SK-N-SH treated with all-trans-retinoic acid at 6 μM for 48 hours (cell line): ENCODE results near the gene MAP3K14.

Source experiments
- ATAC-seq: fragments of 200-7000 bp; cut with Tn5 transposase; 3 replicates; pipeline ENCODE4 v1.9.1; 2020; ENCODE audit warnings: mild to moderate bottlenecking, moderate library complexity
- ARNTL ChIP-seq: fragments of 450-650 bp; formaldehyde crosslinking; IDR thresholded peaks from 2 replicates; pipeline ENCODE4 v1.5.0; 2020; ENCODE audit warnings: low read depth, mild to moderate bottlenecking, moderate library complexity, borderline replicate concordance
- BACH2 ChIP-seq: fragments of 250-450 bp; sonication (Bioruptor Pico); IDR thresholded peaks from 2 replicates; pipeline ENCODE4 v1.9.0; 2021; ENCODE audit warnings: mild to moderate bottlenecking, borderline replicate concordance
- CSDC2 ChIP-seq: fragments of 250-450 bp; sonication (Bioruptor Pico); IDR thresholded peaks from 2 replicates; pipeline ENCODE4 v1.5.0; 2020; ENCODE audit warnings: mild to moderate bottlenecking, moderate library complexity
- ESRRG ChIP-seq: fragments of 250-450 bp; sonication (Bioruptor Pico); IDR thresholded peaks from 2 replicates; pipeline ENCODE4 v1.6.1; 2021; ENCODE audit warnings: mild to moderate bottlenecking
- GLIS3 ChIP-seq: fragments of 250-450 bp; sonication (Bioruptor Pico); IDR thresholded peaks from 2 replicates; pipeline ENCODE4 v1.5.0; 2020; ENCODE audit warnings: mild to moderate bottlenecking, moderate library complexity
- ISL1 ChIP-seq: fragments of 250-450 bp; sonication (Bioruptor Pico); IDR thresholded peaks from 2 replicates; pipeline ENCODE4 v2.1.2; 2022; ENCODE audit warnings: mild to moderate bottlenecking, moderate library complexity
- OSR1 ChIP-seq: fragments of 250-450 bp; sonication (Bioruptor Pico); IDR thresholded peaks from 2 replicates; pipeline ENCODE4 v1.8.0; 2022; ENCODE audit warnings: moderate library complexity, mild to moderate bottlenecking, inconsistent platforms
- PPARA ChIP-seq: fragments of 250-450 bp; sonication (Bioruptor Pico); IDR thresholded peaks from 2 replicates; pipeline ENCODE4 v1.5.0; 2020; ENCODE audit warnings: mild to moderate bottlenecking, borderline replicate concordance
- RARB ChIP-seq: fragments of 250-450 bp; sonication (Bioruptor Pico); IDR thresholded peaks from 2 replicates; pipeline ENCODE4 v1.8.0; 2021; ENCODE audit warnings: mild to moderate bottlenecking, moderate library complexity
- SNAI2 ChIP-seq: fragments of 250-450 bp; sonication (Bioruptor Pico); IDR thresholded peaks from 2 replicates; pipeline ENCODE4 v1.5.0; 2020; ENCODE audit warnings: mild to moderate bottlenecking, moderate library complexity
- TCF4 ChIP-seq: fragments of 250-450 bp; sonication (Bioruptor Pico); IDR thresholded peaks from 2 replicates; pipeline ENCODE4 v1.8.0; 2021; ENCODE audit warnings: mild to moderate bottlenecking, moderate library complexity, borderline replicate concordance
- TOX ChIP-seq: fragments of 250-450 bp; sonication (Bioruptor Pico); IDR thresholded peaks from 2 replicates; pipeline ENCODE4 v1.8.0; 2021; ENCODE audit warnings: mild to moderate bottlenecking, moderate library complexity, borderline replicate concordance
- ZC3H10 ChIP-seq: fragments of 250-450 bp; sonication (Bioruptor Pico); IDR thresholded peaks from 2 replicates; pipeline ENCODE4 v1.5.1; 2021; ENCODE audit warnings: mild to moderate bottlenecking, moderate library complexity
- ZFP3 ChIP-seq: fragments of 250-450 bp; sonication (Bioruptor Pico); IDR thresholded peaks from 2 replicates; pipeline ENCODE4 v1.5.0; 2020; ENCODE audit warnings: mild to moderate bottlenecking, moderate library complexity
- ZNF565 ChIP-seq: fragments of 450-650 bp; formaldehyde crosslinking; conservative IDR thresholded peaks from 2 replicates; pipeline ENCODE4 v1.5.0; 2020; ENCODE audit warnings: low read depth, mild to moderate bottlenecking, moderate library complexity
- ZNF70 ChIP-seq: fragments of 450-650 bp; formaldehyde crosslinking; IDR thresholded peaks from 2 replicates; pipeline ENCODE4 v1.5.0; 2020; ENCODE audit warnings: mild to moderate bottlenecking, moderate library complexity
- TF ChIP-seq, protein P1 (sequence below): fragments of 250-450 bp; sonication (Bioruptor Pico); IDR thresholded peaks from 2 replicates; pipeline ENCODE4 v1.5.0; 2020; ENCODE audit warnings: mild to moderate bottlenecking, moderate library complexity
- TF ChIP-seq, protein P2 (sequence below): fragments of 250-450 bp; sonication (Bioruptor Pico); IDR thresholded peaks from 2 replicates; pipeline ENCODE4 v1.8.0; 2020; ENCODE audit warnings: mild to moderate bottlenecking, moderate library complexity, borderline replicate concordance
- TF ChIP-seq, protein P3 (sequence below): fragments of 250-450 bp; sonication (Bioruptor Pico); IDR thresholded peaks from 2 replicates; pipeline ENCODE4 v1.5.1; 2021; ENCODE audit warnings: mild to moderate bottlenecking, moderate library complexity
- TF ChIP-seq, protein P4 (sequence below): fragments of 250-450 bp; sonication (Bioruptor Pico); IDR thresholded peaks from 2 replicates; pipeline ENCODE4 v1.8.0; 2021; ENCODE audit warnings: low read depth, mild to moderate bottlenecking, moderate library complexity, borderline replicate concordance

Gene MAP3K14

DNA sequence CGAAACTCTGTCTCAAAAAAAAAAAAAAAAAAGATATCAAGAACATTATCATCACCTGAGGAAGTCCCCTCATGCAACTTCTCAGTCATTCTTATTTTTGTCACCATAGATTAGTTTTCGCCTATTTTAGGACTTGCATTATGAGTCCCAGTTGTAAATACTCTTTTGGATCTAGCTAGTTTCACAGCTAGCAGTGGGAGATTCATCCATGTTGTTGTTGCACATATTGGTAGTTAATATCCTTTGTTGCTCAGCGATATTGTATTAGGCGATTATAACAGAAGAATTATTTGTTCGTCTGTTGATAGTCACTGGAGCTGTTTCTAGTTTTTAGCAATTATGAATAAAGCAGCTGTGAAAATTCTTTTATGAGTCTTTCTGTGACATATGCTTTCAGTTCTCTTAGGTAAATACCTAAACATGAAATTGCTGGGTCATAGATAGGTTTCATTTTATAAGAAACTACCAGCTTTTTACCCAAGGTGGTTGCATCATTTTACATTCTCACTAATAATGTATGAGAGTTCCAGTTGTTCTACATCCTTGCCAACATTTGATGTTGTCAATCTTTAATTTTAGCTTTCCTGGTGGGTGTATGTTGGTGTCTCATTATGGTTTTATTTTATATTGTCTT lies 40.7 kb upstream of the MAP3K14 start (continued):
- TF ChIP-seq, protein P1, sequence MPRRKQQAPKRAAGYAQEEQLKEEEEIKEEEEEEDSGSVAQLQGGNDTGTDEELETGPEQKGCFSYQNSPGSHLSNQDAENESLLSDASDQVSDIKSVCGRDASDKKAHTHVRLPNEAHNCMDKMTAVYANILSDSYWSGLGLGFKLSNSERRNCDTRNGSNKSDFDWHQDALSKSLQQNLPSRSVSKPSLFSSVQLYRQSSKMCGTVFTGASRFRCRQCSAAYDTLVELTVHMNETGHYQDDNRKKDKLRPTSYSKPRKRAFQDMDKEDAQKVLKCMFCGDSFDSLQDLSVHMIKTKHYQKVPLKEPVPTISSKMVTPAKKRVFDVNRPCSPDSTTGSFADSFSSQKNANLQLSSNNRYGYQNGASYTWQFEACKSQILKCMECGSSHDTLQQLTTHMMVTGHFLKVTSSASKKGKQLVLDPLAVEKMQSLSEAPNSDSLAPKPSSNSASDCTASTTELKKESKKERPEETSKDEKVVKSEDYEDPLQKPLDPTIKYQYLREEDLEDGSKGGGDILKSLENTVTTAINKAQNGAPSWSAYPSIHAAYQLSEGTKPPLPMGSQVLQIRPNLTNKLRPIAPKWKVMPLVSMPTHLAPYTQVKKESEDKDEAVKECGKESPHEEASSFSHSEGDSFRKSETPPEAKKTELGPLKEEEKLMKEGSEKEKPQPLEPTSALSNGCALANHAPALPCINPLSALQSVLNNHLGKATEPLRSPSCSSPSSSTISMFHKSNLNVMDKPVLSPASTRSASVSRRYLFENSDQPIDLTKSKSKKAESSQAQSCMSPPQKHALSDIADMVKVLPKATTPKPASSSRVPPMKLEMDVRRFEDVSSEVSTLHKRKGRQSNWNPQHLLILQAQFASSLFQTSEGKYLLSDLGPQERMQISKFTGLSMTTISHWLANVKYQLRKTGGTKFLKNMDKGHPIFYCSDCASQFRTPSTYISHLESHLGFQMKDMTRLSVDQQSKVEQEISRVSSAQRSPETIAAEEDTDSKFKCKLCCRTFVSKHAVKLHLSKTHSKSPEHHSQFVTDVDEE (CRISPR knock-in tag), result no peak
- TF ChIP-seq, protein P2, sequence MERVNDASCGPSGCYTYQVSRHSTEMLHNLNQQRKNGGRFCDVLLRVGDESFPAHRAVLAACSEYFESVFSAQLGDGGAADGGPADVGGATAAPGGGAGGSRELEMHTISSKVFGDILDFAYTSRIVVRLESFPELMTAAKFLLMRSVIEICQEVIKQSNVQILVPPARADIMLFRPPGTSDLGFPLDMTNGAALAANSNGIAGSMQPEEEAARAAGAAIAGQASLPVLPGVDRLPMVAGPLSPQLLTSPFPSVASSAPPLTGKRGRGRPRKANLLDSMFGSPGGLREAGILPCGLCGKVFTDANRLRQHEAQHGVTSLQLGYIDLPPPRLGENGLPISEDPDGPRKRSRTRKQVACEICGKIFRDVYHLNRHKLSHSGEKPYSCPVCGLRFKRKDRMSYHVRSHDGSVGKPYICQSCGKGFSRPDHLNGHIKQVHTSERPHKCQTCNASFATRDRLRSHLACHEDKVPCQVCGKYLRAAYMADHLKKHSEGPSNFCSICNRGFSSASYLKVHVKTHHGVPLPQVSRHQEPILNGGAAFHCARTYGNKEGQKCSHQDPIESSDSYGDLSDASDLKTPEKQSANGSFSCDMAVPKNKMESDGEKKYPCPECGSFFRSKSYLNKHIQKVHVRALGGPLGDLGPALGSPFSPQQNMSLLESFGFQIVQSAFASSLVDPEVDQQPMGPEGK, result no peak
- TF ChIP-seq TCF4 (CRISPR knock-in tag) (no peak), GLIS3 (no peak)
- TF ChIP-seq, all 23 proteins: peak for 0

DNA sequence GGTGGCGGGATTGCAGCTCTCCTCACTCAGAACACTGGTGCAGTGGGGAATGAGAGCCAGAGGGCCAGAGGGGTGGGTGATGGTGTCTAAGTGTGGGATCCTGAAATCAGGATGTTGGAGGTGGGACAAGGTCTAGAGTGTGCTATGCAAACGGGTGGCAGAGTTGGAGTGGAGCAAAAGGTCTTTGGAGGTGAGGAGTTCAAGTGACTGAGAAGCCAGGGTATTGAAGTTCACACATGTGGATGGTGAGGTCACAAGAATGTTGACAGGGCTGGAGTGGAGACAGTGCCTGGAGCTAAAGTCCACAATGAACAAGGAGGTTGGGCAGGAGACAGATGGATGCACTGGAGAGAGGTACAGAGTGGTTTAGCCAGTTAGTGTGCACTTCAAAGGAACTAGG lies 38.3 kb upstream of the MAP3K14 start:
- no peak for TF ChIP-seq ARNTL
- no peak for TF ChIP-seq ZNF70 (CRISPR knock-in tag)
- no peak for TF ChIP-seq RARB (CRISPR knock-in tag)
- TF ChIP-seq TCF4 (CRISPR knock-in tag), result no peak
- TF ChIP-seq ZNF565 (CRISPR knock-in tag), result no peak
- TF ChIP-seq ZFP3, result no peak
- TF ChIP-seq, protein P3, sequence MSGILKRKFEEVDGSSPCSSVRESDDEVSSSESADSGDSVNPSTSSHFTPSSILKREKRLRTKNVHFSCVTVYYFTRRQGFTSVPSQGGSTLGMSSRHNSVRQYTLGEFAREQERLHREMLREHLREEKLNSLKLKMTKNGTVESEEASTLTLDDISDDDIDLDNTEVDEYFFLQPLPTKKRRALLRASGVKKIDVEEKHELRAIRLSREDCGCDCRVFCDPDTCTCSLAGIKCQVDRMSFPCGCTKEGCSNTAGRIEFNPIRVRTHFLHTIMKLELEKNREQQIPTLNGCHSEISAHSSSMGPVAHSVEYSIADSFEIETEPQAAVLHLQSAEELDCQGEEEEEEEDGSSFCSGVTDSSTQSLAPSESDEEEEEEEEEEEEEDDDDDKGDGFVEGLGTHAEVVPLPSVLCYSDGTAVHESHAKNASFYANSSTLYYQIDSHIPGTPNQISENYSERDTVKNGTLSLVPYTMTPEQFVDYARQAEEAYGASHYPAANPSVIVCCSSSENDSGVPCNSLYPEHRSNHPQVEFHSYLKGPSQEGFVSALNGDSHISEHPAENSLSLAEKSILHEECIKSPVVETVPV, result no peak
- TF ChIP-seq ISL1 (CRISPR knock-in tag), result no peak
- ATAC-seq, result no peak; the same call in 2 of the 3 replicates

DNA sequence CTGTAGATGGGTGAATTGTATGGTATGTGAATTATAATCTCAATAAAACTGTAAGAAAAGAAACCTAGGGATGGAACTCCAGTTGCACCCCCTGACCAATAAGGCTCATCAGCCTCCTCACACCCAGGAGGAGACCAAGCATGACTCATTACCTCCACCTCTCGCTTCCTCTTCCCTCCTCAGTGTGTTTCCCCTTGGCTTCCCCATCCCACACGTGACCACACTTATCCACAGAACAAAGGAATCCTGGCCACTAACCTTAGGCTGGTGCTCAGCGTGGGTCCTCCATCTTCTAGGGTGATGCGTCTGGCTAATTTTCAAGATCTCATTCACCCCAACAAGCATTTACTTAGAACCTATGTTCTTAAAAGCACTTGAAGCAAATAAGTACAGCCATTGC lies 36.2 kb upstream of the MAP3K14 start:
- no peak for ATAC-seq
- TF ChIP-seq ZC3H10 (CRISPR knock-in tag) (no peak), PPARA (CRISPR knock-in tag) (no peak), OSR1 (no peak), CSDC2 (CRISPR knock-in tag) (no peak), RARB (CRISPR knock-in tag) (no peak), BACH2 (CRISPR knock-in tag) (no peak), GLIS3 (no peak), TOX (CRISPR knock-in tag) (no peak), ESRRG (no peak), ZNF70 (CRISPR knock-in tag) (no peak), ZNF565 (CRISPR knock-in tag) (no peak), SNAI2 (no peak), ZFP3 (no peak), ISL1 (CRISPR knock-in tag) (no peak)
- TF ChIP-seq, protein P1 (CRISPR knock-in tag), result no peak
- TF ChIP-seq, protein P4, sequence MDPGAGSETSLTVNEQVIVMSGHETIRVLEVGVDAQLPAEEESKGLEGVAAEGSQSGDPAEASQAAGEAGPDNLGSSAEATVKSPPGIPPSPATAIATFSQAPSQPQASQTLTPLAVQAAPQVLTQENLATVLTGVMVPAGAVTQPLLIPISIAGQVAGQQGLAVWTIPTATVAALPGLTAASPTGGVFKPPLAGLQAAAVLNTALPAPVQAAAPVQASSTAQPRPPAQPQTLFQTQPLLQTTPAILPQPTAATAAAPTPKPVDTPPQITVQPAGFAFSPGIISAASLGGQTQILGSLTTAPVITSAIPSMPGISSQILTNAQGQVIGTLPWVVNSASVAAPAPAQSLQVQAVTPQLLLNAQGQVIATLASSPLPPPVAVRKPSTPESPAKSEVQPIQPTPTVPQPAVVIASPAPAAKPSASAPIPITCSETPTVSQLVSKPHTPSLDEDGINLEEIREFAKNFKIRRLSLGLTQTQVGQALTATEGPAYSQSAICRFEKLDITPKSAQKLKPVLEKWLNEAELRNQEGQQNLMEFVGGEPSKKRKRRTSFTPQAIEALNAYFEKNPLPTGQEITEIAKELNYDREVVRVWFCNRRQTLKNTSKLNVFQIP, result no peak
- TF ChIP-seq, protein P3, result no peak
